B cell (primary cell): ENCODE data around the gene SELP. TPM values are rescaled to one million over a fixed set of nuclear protein-coding genes. Genes with fewer than 3 reads are reported as not detected.
A peak's percentile ranks its signal among the peaks of the same experiment; 100 is the strongest.
"Not testable (repeated sequence)": the region's sequence is repeated elsewhere in the genome, so short reads cannot be mapped to it uniquely, and the experiment has no call there.

Experiments used
- ATAC-seq: fragments of 200-7000 bp; cut with Tn5 transposase; one replicate; pipeline ENCODE4 v1.10.0; 2021; ENCODE audit warnings: low read depth, mild to moderate bottlenecking, moderate number of reproducible peaks, moderate library complexity
- CTCF ChIA-PET: fragments of 350-600 bp; sonication (Branson Sonifier 250); formaldehyde crosslinking; loops from one replicate; lab custom pipeline; 2021; ENCODE audit warnings: antibody characterized with exemption, inconsistent platforms; lab: Charles Lee
- POLR2A ChIA-PET: fragments of 350-600 bp; sonication (Branson Sonifier 250); formaldehyde crosslinking; loops from one replicate; lab custom pipeline; 2021; ENCODE audit warnings: antibody characterized with exemption; lab: Charles Lee
- DNase-seq: peaks from one replicate; pipeline ENCODE4 v3.0.0; 2013
- H2AFZ ChIP-seq: 2 replicates; pipeline ENCODE4 v1.6.1; 2012; ENCODE audit warnings: mild to moderate bottlenecking, low read depth, low read length; ENCODE audit not compliant: insufficient read depth, poor library complexity, severe bottlenecking
- H3K27ac ChIP-seq, 2 donors: 1 replicate in 1 of 2; 2 replicates in 1 of 2; pipeline ENCODE4 v1.5.1; 2012 to 2013; ENCODE audit warnings: low read length in 2 of 2, mild to moderate bottlenecking in 2 of 2, moderate library complexity in 1 of 2
- H3K27me3 ChIP-seq, 4 experiments: fragments of 200-600 bp in 1 of 4; sonication (generic) in 1 of 4; replicated peaks in 1 of 4; 1 replicate in 2 of 4; 2 replicates in 2 of 4; pipeline versions ENCODE4 v1.6.1 to v1.7.0; 2013 to 2016; ENCODE audit warnings: low read length in 3 of 4, mild to moderate bottlenecking in 2 of 4, mixed read lengths in 1 of 4, moderate library complexity in 1 of 4; ENCODE audit not compliant: insufficient read depth in 4 of 4, control insufficient read depth in 3 of 4; ENCODE audit errors: control extremely low read depth in 1 of 4
- H3K36me3 ChIP-seq, 2 experiments: replicated peaks in 1 of 2; 1 replicate in 1 of 2; 2 replicates in 1 of 2; pipeline versions ENCODE4 v1.6.1 to v1.7.1; 2013; ENCODE audit warnings: low read length in 1 of 2; ENCODE audit not compliant: insufficient read depth in 2 of 2, control insufficient read depth in 1 of 2; ENCODE audit errors: control extremely low read depth in 1 of 2, extremely low read depth in 1 of 2
- H3K4me1 ChIP-seq, 2 donors: fragments of 200-600 bp in 1 of 2; sonication (generic) in 1 of 2; 1 replicate in 1 of 2; 2 replicates in 1 of 2; pipeline versions ENCODE4 v1.5.1 to v1.6.1; 2013 to 2017; ENCODE audit warnings: low read length in 2 of 2; ENCODE audit not compliant: control insufficient read depth in 2 of 2, insufficient read depth in 2 of 2
- H3K4me2 ChIP-seq: replicated peaks from 2 replicates; pipeline ENCODE3; 2012; ENCODE audit warnings: mild to moderate bottlenecking, low read depth, low read length; ENCODE audit not compliant: poor library complexity, severe bottlenecking
- H3K4me3 ChIP-seq, 5 experiments: fragments of 200-600 bp in 1 of 5; sonication (generic) in 1 of 5; 1 replicate in 3 of 5; 2 replicates in 2 of 5; pipeline versions ENCODE4 v1.5.1 to v1.7.0; 2011 to 2016; ENCODE audit warnings: low read length in 4 of 5, mild to moderate bottlenecking in 4 of 5, low read depth in 2 of 5, control low read depth in 1 of 5, moderate library complexity in 1 of 5; ENCODE audit not compliant: insufficient read depth in 1 of 5; ENCODE audit errors: control extremely low read depth in 1 of 5, extremely low read depth in 1 of 5
- H3K79me2 ChIP-seq: fragments of 200-600 bp; sonication (generic); one replicate; pipeline ENCODE4 v1.6.0; 2016; ENCODE audit warnings: low read length; ENCODE audit not compliant: control insufficient read depth, insufficient read depth
- H3K9ac ChIP-seq: fragments of 200-600 bp; sonication (generic); 2 replicates; pipeline ENCODE4 v1.6.1; 2017; ENCODE audit warnings: mild to moderate bottlenecking, low read length, moderate library complexity
- H3K9me3 ChIP-seq, 3 donors: one replicate each; pipeline versions ENCODE4 v1.6.1 to v1.7.1; 2013; ENCODE audit warnings: low read length in 2 of 3; ENCODE audit not compliant: control insufficient read depth in 2 of 3, insufficient read depth in 1 of 3; ENCODE audit errors: control extremely low read depth in 1 of 3
- H4K20me1 ChIP-seq: 2 replicates; pipeline ENCODE4 v1.6.0; 2012; ENCODE audit warnings: mild to moderate bottlenecking, low read length; ENCODE audit not compliant: insufficient read depth, control insufficient read depth, poor library complexity, severe bottlenecking
- H3K27ac Mint-ChIP-seq: one replicate; pipeline ENCODE4 v1.8.0; 2021; ENCODE audit warnings: mixed read lengths
- H3K27me3 Mint-ChIP-seq: one replicate; pipeline ENCODE4 v1.8.0; 2021; ENCODE audit warnings: mixed read lengths
- H3K4me1 Mint-ChIP-seq: one replicate; pipeline ENCODE4 v1.8.0; 2021; ENCODE audit warnings: mixed read lengths
- H3K4me3 Mint-ChIP-seq: one replicate; pipeline ENCODE4 v1.8.0; 2021; ENCODE audit warnings: mixed read lengths
- H3K9me3 Mint-ChIP-seq: one replicate; pipeline ENCODE4 v1.8.0; 2022; ENCODE audit warnings: mixed read lengths; ENCODE audit not compliant: insufficient read depth
- WGBS: methylation state at CpG from one replicate; pipeline ENCODE4 v1.1.5; 2013; ENCODE audit warnings: missing lambda C conversion rate; ENCODE audit not compliant: insufficient coverage; 5-methylcytosine and 5-hydroxymethylcytosine counted together
- intact Hi-C: fragments of 100-400 bp; cut with micrococcal nuclease; formaldehyde crosslinking; loops from one replicate; pipeline ENCODE4 v1.10.0; 2022
- polyA plus RNA-seq: library from polyadenylated mRNA; depleted of rRNA; stranded (reverse); fragments of >200 nt; gene quantifications from 2 replicates; pipeline ENCODE4 v1.2.3, GENCODE V29; 2012
- total RNA-seq, 2 donors: library from RNA; stranded (reverse); fragments of 120-200 nt in 1 of 2; gene quantifications; 1 replicate in 1 of 2; 2 replicates in 1 of 2; pipeline versions ENCODE4 v1.2.3 to v1.2.4, GENCODE V29; 2013 to 2022

SELP gene
- total and polyA plus RNA-seq, 2 donors (not counting 1 experiment from before 2014, with no cell fraction given): 0.99 to 1.9 TPM

DNA sequence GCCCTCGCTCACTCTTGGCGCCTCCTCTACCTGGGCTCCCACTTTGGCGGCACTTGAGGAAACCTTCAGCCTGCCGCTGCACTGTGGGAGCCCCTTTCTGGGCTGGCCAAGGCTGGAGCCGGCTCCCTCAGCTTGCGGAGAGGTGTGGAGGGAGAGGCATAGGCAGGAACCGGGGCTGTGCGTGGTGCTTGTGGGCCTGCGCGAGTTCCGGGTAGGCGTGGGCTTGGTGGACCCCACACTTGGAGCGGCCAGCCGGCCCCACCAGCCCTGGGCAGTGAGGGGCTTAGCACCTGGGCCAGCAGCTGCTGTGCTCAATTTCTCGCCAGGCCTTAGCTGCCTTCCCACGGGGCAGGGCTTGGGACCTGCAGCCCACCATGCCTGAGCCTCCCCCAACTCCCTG is 31.1 kb upstream of the SELP start:
- intact Hi-C loops, POLR2A ChIA-PET, H3K79me2 ChIP-seq, DNase-seq, ATAC-seq, H3K27me3 ChIP-seq, H4K20me1 ChIP-seq, H3K27me3 Mint-ChIP-seq, H3K4me3 Mint-ChIP-seq, H3K27ac Mint-ChIP-seq, H2AFZ ChIP-seq, H3K4me3 ChIP-seq, H3K4me2 ChIP-seq, H3K9me3 Mint-ChIP-seq, H3K27ac ChIP-seq, H3K36me3 ChIP-seq, H3K9ac ChIP-seq: not testable (repeated sequence)
- peaks cover 0 to 16% (median 2%) of the 10 kb centered on the region in 3 donors for H3K9me3 ChIP-seq
- peaks cover 21 to 38% of the 10 kb centered on the region in 2 donors for H3K4me1 ChIP-seq
- H3K4me1 Mint-ChIP-seq: peaks cover 53% of the 10 kb centered on the region
- WGBS: 97% methylated on average over 13 of the region's 16 CpGs
- CTCF ChIA-PET: interaction anchor here (1.5 kb wide), 1 partner anchor 51 kb away, joined by 5 read pairs; no protein-coding TSS in a partner anchor

GRCh38 chr1:169658777-169659176 is 28.9 kb upstream of the SELP start:
- Histone ChIP-seq H3K4me2 (peak overlapping the region; percentile 43), H3K4me3 (peak overlapping the region in 1 of 5 experiments; percentile 14), H3K9me3 (peaks cover 0 to 19% (median 2%) of the 10 kb centered on the region in 3 donors), H3K27ac (peak overlapping the region in 1 of 2 donors; percentile 40), H3K4me1 (peaks cover 26 to 43% of the 10 kb centered on the region in 2 donors)
- H4K20me1 ChIP-seq, H3K27me3 ChIP-seq, H3K36me3 ChIP-seq, H3K9ac ChIP-seq, H3K9me3 Mint-ChIP-seq, ATAC-seq, H3K27me3 Mint-ChIP-seq, DNase-seq, H3K79me2 ChIP-seq, H2AFZ ChIP-seq: not testable (repeated sequence)
- peak overlapping the region; percentile 57 for H3K4me3 Mint-ChIP-seq
- intact Hi-C loops: loop anchor here (5.0 kb wide), 1 partner anchor 34 kb away; no protein-coding TSS in a partner anchor
- POLR2A ChIA-PET: interaction anchor here (1.3 to 1.4 kb wide), 2 partner anchors 22 to 24 kb away, joined by 3 read pairs; no protein-coding TSS in a partner anchor
- CTCF ChIA-PET: interaction anchor here (1.0 to 3.8 kb wide), 4 partner anchors 35 to 151 kb away, joined by 3 to 19 read pairs (median 3); partner anchors contain the start of gene F5
- H3K4me1 Mint-ChIP-seq: peaks cover 66% of the 10 kb centered on the region
- peak overlapping the region; percentile 74 for H3K27ac Mint-ChIP-seq
